Midbrain (tissue), 1 donor: Measurements from ENCODE around the gene ATCAY.
"Not testable (repeated sequence)": the region's sequence is repeated elsewhere in the genome, so short reads cannot be mapped to it uniquely, and the experiment has no call there.

Source experiments
- DNase-seq: peaks from one replicate; lab custom pipeline; 2025; lab: John Stamatoyannopoulos, UW

The ATCAY gene

GRCh38 chr19:3902317-3902973, 22.0 kb downstream of the ATCAY start:
- DNase-seq, result no peak

DNA sequence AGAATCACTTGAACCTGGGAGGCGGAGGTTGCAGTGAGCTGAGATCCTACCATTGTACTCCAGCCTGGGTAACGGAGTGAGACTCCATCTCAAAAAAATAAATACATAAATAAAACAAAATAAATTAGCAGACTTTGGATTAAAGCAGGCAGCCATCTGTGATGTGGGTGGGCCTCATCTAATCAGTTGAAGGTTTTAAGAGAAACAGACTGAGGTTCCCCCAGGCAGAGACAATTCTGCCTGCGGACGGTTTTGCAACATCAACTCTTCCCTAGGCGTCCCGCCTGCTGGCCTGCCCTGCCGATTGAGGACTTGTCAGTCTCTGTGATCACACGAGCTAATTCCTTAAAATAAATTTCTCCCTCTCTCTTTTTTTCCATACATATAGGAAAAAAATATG, 23.7 kb downstream of the ATCAY start:
- no peak for DNase-seq

GRCh38 chr19:3907626-3908265, 27.3 kb downstream of the ATCAY start:
- no peak for DNase-seq

GRCh38 chr19:3908266-3909054, 28.0 kb downstream of the ATCAY start:
- DNase-seq, result no peak

GRCh38 chr19:3910105-3910504, 29.6 kb downstream of the ATCAY start:
- no peak for DNase-seq

GRCh38 chr19:3914199-3914598, 33.7 kb downstream of the ATCAY start:
- no peak for DNase-seq

DNA sequence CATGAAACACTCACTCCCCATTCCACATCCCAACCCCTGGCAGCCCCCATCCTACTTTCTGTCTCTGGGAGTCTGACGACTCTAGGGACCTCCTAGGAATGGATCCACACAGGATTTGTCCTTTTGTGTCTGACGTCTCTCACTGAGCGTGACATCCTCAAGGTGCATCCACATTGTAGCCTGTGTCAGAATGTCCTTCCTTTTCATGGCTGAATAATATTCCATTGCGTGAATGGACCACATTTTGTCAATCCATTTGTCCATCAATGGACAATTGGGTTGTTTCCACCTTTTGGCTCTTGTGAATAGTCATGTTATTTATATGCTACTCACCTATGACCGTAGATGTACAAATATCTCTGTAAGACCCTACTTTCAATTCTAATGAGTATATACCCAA, 35.5 kb downstream of the ATCAY start:
- DNase-seq, result no peak

DNA sequence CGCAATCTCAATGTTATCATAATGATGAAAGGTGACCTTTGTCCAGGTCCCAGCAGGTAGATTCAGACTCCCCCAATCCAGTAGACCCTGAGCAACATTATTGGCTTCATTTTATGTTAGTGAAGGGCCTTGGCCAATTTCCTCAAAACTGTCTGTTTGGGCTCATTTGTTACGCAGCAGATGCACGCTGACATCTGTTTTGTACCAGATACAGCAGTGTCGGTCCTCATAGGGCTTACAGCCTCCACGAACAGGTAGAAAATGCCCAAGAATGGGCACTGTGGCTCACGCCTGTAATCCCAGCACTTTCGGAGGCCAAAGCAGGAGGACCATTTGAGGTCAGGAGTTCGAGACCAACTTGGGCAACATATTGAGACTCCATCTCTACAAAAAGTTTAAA, 39.3 kb downstream of the ATCAY start:
- DNase-seq, result no peak

DNA sequence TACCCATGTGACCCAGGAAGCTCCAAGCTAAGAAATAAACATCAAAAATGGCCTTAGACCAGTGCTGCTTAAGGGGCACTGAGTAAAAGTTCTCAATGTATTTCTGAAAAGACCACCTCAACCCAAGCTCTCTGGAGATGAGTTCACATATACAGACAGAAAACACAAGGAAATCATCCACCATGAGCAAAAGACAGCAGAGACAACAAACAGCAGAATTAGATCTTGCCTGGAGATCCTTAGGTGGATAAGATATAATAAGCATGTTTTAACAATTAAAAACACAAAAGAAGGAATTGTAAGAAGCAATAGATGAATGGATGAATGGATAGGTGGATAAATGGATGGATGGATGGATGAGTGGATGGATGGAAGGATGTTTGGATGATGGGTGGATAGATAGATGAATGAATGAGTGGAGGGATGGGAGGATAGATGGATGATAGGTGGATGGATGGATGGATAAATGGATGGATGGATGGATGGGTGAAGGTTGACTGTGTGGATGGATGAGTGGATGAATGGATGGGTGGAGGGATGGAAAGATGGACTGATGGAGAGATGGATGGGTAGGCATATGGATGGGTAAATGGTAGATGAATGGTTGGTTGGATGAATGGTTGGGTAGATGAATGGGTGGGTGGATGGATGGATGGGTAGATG, 42.7 kb downstream of the ATCAY start:
- DNase-seq, result no peak

DNA sequence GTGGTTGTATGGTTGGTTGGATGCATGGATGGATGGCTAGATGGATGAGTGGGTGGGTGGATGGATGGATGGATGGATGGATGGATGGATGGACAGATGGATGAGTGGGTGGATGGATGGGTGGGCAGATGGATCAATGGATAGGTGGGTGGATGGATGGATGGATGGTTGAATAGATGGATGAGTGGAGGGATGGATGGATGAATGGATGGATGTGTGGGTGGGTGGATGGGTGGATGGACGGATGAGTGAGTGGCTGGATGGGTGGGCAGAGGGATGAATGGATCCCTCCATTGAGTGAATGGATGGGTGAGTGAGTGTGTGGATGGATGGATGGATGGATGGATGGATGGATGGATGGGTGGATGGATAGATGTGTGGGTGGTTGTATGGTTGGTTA, 43.4 kb downstream of the ATCAY start:
- DNase-seq, result no peak

GRCh38 chr19:3931041-3931440, 50.6 kb downstream of the ATCAY start:
- DNase-seq, result no peak

- DNase-seq, result no peak
Observed at GRCh38 chr19:3932931-3933810, 52.7 kb downstream of the ATCAY start, which contains the start of gene NMRK2. Gene NMRK2 (plus strand): TSS chr19:3933069. CDS start chr19:3933672, 603 bp downstream.

DNA sequence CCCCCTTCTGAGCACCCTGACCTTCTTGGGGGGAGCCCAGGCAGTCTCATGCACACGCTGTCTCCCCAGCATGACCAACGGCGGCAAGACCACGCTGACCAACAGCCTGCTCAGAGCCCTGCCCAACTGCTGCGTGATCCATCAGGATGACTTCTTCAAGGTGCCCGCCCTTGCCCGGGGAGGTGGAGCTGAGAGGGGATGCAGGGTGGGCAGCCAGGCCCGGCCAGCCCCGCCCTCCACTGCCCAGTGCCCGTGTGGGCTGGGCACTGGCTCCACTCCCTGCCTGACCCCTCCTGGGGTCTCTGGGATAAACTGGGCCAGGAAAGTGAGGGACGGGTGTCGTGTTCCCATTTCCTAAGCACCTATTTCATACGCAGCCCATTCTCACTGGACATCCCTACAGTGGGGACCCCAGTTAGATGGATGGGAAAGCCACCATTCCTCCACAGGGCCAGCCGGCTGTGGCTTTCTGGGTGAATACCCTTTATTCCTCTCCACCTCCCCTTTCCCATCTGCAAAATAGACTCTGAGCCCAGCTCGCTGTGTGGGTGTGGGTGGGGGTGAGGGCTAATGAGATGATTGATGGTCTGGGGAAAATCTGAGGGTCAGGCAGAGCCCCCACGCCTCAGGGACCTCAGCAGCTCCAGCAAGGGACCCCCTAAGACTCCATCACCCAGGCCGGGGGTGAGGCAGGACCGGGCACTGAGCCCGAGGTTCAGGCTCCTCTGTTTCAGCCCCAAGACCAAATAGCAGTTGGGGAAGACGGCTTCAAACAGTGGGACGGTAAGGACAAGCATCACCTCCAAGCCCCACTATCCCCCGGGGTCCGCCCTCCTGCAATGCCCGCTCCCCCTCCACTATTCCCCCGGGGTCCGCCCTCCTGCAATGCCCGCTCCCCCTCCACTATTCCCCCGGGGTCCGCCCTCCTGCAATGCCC, 56.3 kb downstream of the ATCAY start:
- DNase-seq, result no peak

- not testable (repeated sequence) for DNase-seq
Observed at GRCh38 chr19:3938300-3938950, 57.9 kb downstream of the ATCAY start.

DNA sequence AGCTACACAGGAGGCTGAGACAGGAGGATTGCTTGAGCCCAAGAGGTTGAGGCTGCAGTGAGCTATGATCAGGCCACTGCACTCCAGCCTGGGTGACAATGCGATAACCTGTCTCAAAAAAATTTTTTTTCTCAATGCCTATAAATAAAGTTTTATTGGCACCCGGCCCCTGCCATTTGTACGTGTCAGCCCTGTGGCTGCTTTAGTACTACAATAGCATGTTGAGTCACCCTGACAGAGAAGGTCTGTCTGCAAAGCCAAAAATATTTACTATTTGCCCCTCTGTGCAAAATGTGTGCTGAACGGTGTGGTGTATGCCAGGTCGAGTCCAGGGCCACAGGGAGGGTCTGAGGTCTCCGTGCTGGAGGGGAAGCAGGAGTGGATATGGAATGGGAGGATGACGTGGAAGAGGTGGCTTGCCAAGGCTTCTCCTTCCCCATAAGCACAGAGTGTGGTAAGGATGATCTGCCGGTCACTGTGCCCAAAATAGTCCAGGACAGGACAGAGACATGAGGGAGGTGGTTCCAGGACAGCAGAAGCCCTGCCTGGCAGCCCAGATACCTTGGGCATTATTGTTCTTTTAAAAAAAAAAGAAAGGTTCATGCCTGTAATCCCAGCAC, 62.4 kb downstream of the ATCAY start:
- no peak for DNase-seq

DNA sequence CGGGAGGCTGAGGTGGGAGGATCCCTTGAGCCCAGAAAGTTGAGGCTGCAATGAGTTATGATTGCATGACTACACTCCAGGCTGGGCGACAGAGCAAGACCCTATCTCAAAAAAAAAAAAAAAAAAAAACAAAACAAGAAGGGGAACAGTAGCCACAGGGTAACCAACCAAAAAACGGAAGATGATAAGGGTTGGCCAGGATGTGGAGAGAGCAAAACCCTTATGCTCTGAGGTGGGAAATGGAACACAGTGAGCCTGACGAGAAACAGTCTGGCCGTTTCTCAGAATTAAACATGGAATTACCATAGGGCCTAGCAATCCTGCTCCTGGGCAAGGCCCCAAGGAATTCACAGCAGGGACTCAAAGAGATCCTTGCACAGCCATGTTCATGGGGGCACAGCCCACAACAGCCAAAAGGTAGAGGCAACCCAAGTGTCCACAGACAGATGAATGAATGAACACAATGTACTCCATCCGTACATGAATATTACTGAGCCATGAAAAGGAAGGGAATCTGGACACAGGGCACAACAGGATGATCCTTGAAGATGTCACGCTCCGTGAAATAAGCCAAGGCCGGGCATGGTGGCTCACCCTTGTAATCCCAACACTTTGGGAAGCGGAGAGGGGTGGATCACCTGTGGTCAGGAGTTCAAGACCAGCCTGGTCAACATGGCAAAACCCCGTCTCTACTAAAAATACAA, 63.7 kb downstream of the ATCAY start:
- no peak for DNase-seq

DNA sequence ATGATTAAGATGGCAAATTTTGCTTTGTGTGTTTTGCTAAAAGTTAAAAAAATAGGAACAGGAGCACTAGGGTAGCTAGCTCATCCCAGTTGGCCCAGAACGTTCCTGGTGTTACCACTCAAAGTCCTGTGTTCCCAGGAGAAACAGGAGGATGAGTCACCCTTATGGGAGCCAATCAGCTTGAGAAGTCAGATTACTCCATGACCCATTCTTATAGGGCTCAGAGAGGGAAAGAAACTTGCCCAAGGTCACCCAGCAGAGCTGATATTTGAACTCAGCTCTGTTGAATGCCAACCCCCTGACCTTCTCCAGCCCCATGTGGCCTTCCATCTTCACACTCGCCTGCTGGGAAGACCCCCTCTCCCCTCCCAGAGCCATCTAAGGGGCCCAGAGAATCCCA, 65.4 kb downstream of the ATCAY start:
- no peak for DNase-seq

DNA sequence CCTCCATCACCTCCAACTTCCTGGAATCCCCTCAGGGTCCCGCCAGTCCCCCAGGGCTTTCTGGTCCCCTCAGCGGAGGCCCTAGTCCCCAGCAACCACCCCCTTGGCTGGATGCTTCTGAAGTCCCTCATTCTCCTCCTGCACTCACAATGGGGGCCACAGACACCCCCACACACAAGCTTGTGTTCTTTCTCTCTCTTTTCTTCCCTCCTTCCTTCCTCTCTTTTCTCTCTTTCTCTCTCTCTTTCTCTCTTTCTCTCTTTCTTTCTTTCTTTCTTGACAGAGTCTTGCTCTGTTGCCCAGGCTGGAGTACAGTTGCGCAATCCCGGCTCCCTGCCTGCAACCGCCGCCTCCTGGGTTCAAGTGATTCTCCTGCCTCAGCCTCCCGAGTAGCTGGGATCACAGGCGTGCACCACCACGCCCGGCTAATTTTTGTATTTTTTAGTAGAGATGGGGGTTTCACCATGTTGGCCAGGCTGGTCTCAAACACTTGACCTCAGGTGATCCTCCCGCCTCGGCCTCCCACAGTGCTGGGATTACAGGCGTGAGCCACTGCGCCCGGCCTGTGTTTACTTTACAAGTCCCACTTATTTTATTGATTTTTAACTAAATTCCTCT, 66.9 kb downstream of the ATCAY start:
- DNase-seq, result not testable (repeated sequence)
